ENCODE measurements around the gene SNRNP27.

SNRNP27 gene

GRCh38 chr2:69917852-69918251 lies 24.1 kb downstream of the SNRNP27 start:
- no peak for DNase-seq

- DNase-seq, result no peak
Measured at GRCh38 chr2:69918401-69918800, 24.6 kb downstream of the SNRNP27 start.

GRCh38 chr2:69923116-69923515 lies 29.4 kb downstream of the SNRNP27 start:
- no peak for DNase-seq

GRCh38 chr2:69926849-69927515 lies 33.2 kb downstream of the SNRNP27 start:
- no peak for DNase-seq

- no peak for DNase-seq
Measured at GRCh38 chr2:69931832-69932595, 38.3 kb downstream of the SNRNP27 start.

- no peak for DNase-seq
Measured at GRCh38 chr2:69932596-69932922, 38.8 kb downstream of the SNRNP27 start.

GRCh38 chr2:69933254-69933828 lies 39.6 kb downstream of the SNRNP27 start:
- DNase-seq, result no peak

GRCh38 chr2:69933839-69934613 lies 40.3 kb downstream of the SNRNP27 start:
- no peak for DNase-seq

GRCh38 chr2:69934614-69934908 lies 40.8 kb downstream of the SNRNP27 start:
- DNase-seq, result no peak

- no peak for DNase-seq
Measured at GRCh38 chr2:69935011-69935410, 41.3 kb downstream of the SNRNP27 start.

- no peak for DNase-seq
Measured at GRCh38 chr2:69936906-69937305, 43.1 kb downstream of the SNRNP27 start.

GRCh38 chr2:69937968-69938367 lies 44.2 kb downstream of the SNRNP27 start:
- DNase-seq, result no peak

- DNase-seq, result no peak
Measured at GRCh38 chr2:69939722-69940121, 46.0 kb downstream of the SNRNP27 start.

- DNase-seq, result no peak
Measured at GRCh38 chr2:69940691-69941090, 46.9 kb downstream of the SNRNP27 start.

- no peak for DNase-seq
Measured at GRCh38 chr2:69943000-69943842, 49.5 kb downstream of the SNRNP27 start.

- no peak for DNase-seq
Measured at GRCh38 chr2:69943843-69944525, 50.2 kb downstream of the SNRNP27 start.

GRCh38 chr2:69944756-69945155 lies 51.0 kb downstream of the SNRNP27 start:
- no peak for DNase-seq

- no peak for DNase-seq
Measured at GRCh38 chr2:69945441-69945840, 51.7 kb downstream of the SNRNP27 start.

- no peak for DNase-seq
Measured at GRCh38 chr2:69945941-69946340, 52.2 kb downstream of the SNRNP27 start.

- no peak for DNase-seq
Measured at GRCh38 chr2:69946351-69947324, 52.9 kb downstream of the SNRNP27 start.
